HCT116 (cell line): ENCODE measurements around the gene RUFY1. TPM values are rescaled to one million over a fixed set of nuclear protein-coding genes. Genes with fewer than 3 reads are reported as not detected.
"Not testable (repeated sequence)": the region's sequence is repeated elsewhere in the genome, so short reads cannot be mapped to it uniquely, and the experiment has no call there.

Experiments
- ATAC-seq: fragments of 200-7000 bp; cut with Tn5 transposase; 2 replicates; pipeline ENCODE4 v1.9.1; 2020; ENCODE audit warnings: mild to moderate bottlenecking, moderate library complexity
- BruUV-seq: library from RNA; stranded (reverse); fragments of 400-500 nt; replicated peaks from 2 replicates; lab custom pipeline; 2021; lab: Mats Ljungman, UMichigan
- CTCF ChIA-PET: fragments of 300-600 bp; sonication (Branson Sonifier 250); formaldehyde crosslinking; loops from one replicate; lab custom pipeline; 2021; ENCODE audit warnings: antibody characterized with exemption; lab: Charles Lee
- POLR2A ChIA-PET: fragments of 300-600, 350-600 bp; sonication (Branson Sonifier 250); formaldehyde crosslinking; loops from one replicate; lab custom pipeline; 2021; ENCODE audit warnings: antibody characterized with exemption; lab: Charles Lee
- RAD21 ChIA-PET, 2 experiments: fragments of 300-600 bp; sonication (Branson Sonifier 250); formaldehyde crosslinking; loops; one replicate each; lab custom pipeline; 2023; ENCODE audit warnings: low total read pairs in 2 of 2; ENCODE audit not compliant: uncharacterized antibody in 2 of 2, unreplicated experiment in 2 of 2, low non-redundant PET in 1 of 2; lab: Charles Lee
- DNase-seq: peaks from one replicate; pipeline ENCODE4 v3.0.0-alpha.2; 2010; ENCODE audit warnings: low read depth, low spot score
- H2AFZ ChIP-seq: fragments of 200-600 bp; shearing (Covaris generic), sonication (generic); 2 replicates; pipeline ENCODE4 v1.6.1; 2017; ENCODE audit warnings: low read depth, mixed run types, mixed read lengths, antibody characterized with exemption, low read length; ENCODE audit not compliant: poor library complexity, severe bottlenecking
- H3K27ac ChIP-seq: 2 replicates; pipeline ENCODE4 v1.5.1; 2012; ENCODE audit warnings: low read depth, low read length
- H3K27me3 ChIP-seq: fragments of 200-600 bp; sonication (generic); 2 replicates; pipeline ENCODE4 v1.6.1; 2016; ENCODE audit warnings: mixed run types, low read length, mixed read lengths; ENCODE audit not compliant: insufficient read depth
- H3K36me3 ChIP-seq, 2 experiments: fragments of 200-500 bp in 1 of 2; fragments of 200-600 bp in 1 of 2; sonication (Bioruptor generic) in 1 of 2; sonication (generic) in 1 of 2; 2 replicates each; pipeline versions ENCODE4 v1.5.1 to v1.6.1; 2014 to 2016; ENCODE audit warnings: low read length in 2 of 2, inconsistent platforms in 1 of 2, mixed read lengths in 1 of 2, mixed run types in 1 of 2; ENCODE audit not compliant: insufficient read depth in 2 of 2, control insufficient read depth in 1 of 2
- H3K4me1 ChIP-seq, 2 experiments: fragments of 200-600 bp in 1 of 2; sonication (generic) in 1 of 2; 2 replicates each; pipeline versions ENCODE4 v1.5.1 to v1.6.1; 2012 to 2017; ENCODE audit warnings: low read length in 2 of 2, inconsistent platforms in 1 of 2, mild to moderate bottlenecking in 1 of 2, mixed read lengths in 1 of 2, mixed run types in 1 of 2, moderate library complexity in 1 of 2; ENCODE audit not compliant: insufficient read depth in 2 of 2, control insufficient read depth in 1 of 2
- H3K4me2 ChIP-seq: fragments of 200-600 bp; sonication (generic); 2 replicates; pipeline ENCODE4 v1.6.1; 2017; ENCODE audit warnings: mixed run types, low read length, mixed read lengths
- H3K4me3 ChIP-seq, 2 experiments: fragments of 200-600 bp in 1 of 2; sonication (generic) in 1 of 2; replicated peaks in 1 of 2; 2 replicates each; pipeline ENCODE4 v1.5.1; 2011 to 2016; ENCODE audit warnings: low read length in 2 of 2, control low read depth in 1 of 2, low read depth in 1 of 2, mild to moderate bottlenecking in 1 of 2, mixed read lengths in 1 of 2, mixed run types in 1 of 2
- H3K79me2 ChIP-seq: fragments of 200-600 bp; sonication (generic); 2 replicates; pipeline ENCODE4 v1.6.1; 2017; ENCODE audit warnings: mild to moderate bottlenecking, mixed run types, low read length, moderate library complexity, mixed read lengths; ENCODE audit not compliant: insufficient read depth
- H3K9ac ChIP-seq: fragments of 200-600 bp; sonication (generic); 2 replicates; pipeline ENCODE4 v1.6.1; 2016; ENCODE audit warnings: low read length, mixed read lengths
- H3K9me2 ChIP-seq: fragments of 200-600 bp; sonication (generic), shearing (Covaris generic); 2 replicates; pipeline ENCODE4 v1.6.1; 2017; ENCODE audit warnings: mixed run types, mild to moderate bottlenecking, moderate library complexity; ENCODE audit not compliant: insufficient read depth
- H3K9me3 ChIP-seq, 2 experiments: fragments of 200-500 bp in 1 of 2; fragments of 200-600 bp in 1 of 2; sonication (Bioruptor generic) in 1 of 2; sonication (generic) in 1 of 2; 2 replicates each; pipeline ENCODE4 v1.6.1; 2014 to 2017; ENCODE audit warnings: low read length in 2 of 2, mixed read lengths in 2 of 2, inconsistent platforms in 1 of 2, low read depth in 1 of 2, mild to moderate bottlenecking in 1 of 2, mixed run types in 1 of 2, moderate library complexity in 1 of 2; ENCODE audit not compliant: control insufficient read depth in 1 of 2, insufficient read depth in 1 of 2
- H4K20me1 ChIP-seq: fragments of 200-600 bp; sonication (generic), shearing (Covaris generic); 2 replicates; pipeline ENCODE4 v1.6.1; 2017; ENCODE audit warnings: mixed run types, mild to moderate bottlenecking, moderate library complexity; ENCODE audit not compliant: insufficient read depth
- EGR1 ChIP-seq: IDR thresholded peaks from 2 replicates; pipeline ENCODE4 v1.6.1; 2012; ENCODE audit warnings: low read depth
- ELF1 ChIP-seq: IDR thresholded peaks from 2 replicates; pipeline ENCODE4 v1.6.1; 2012; ENCODE audit warnings: low read depth, borderline replicate concordance
- FOSL1 ChIP-seq: IDR thresholded peaks from 2 replicates; pipeline ENCODE4 v1.6.1; 2012; ENCODE audit warnings: low read depth
- JUND ChIP-seq: IDR thresholded peaks from 2 replicates; pipeline ENCODE4 v1.6.1; 2012
- MAX ChIP-seq: IDR thresholded peaks from 2 replicates; pipeline ENCODE4 v1.6.1; 2012
- POLR2A ChIP-seq: IDR thresholded peaks from 2 replicates; pipeline ENCODE4 v1.7.0; 2011; ENCODE audit warnings: borderline replicate concordance; ENCODE audit not compliant: insufficient read depth, insufficient read length; ENCODE audit errors: extremely low read depth
- POLR2AphosphoS5 ChIP-seq: IDR thresholded peaks from 2 replicates; pipeline ENCODE4 v1.6.1; 2011; ENCODE audit warnings: mild to moderate bottlenecking, low read depth, low read length, moderate library complexity
- SIN3A ChIP-seq: IDR thresholded peaks from 2 replicates; pipeline ENCODE4 v1.6.1; 2012; ENCODE audit warnings: low read depth
- SP1 ChIP-seq: IDR thresholded peaks from 2 replicates; pipeline ENCODE4 v1.6.1; 2012; ENCODE audit warnings: low read depth
- SRF ChIP-seq: IDR thresholded peaks from 2 replicates; pipeline ENCODE4 v1.6.1; 2012; ENCODE audit warnings: low read depth
- YY1 ChIP-seq: IDR thresholded peaks from 2 replicates; pipeline ENCODE4 v1.6.1; 2011; ENCODE audit warnings: low read length, low read depth, moderate library complexity, mild to moderate bottlenecking; ENCODE audit not compliant: insufficient replicate concordance; ENCODE audit errors: extremely low read depth
- ZFX ChIP-seq: fragments of 450-650 bp; IDR thresholded peaks from 2 replicates; pipeline ENCODE4 v1.6.1; 2017
- intact Hi-C: fragments of 100-400 bp; cut with micrococcal nuclease; formaldehyde crosslinking; loops from 2 replicates; pipeline ENCODE4 v1.10.0; 2022
- total RNA-seq: library from RNA; stranded (reverse); gene quantifications from one replicate; pipeline ENCODE4 v1.2.1, GENCODE V29; 2021; ENCODE audit not compliant: unreplicated experiment
- TF ChIP-seq, protein P1 (sequence below): IDR thresholded peaks from 2 replicates; pipeline ENCODE4 v1.6.1; 2012; ENCODE audit warnings: low read depth
- TF ChIP-seq, protein P2 (sequence below), 3 experiments: fragments of 200-600 bp in 1 of 3; sonication (generic) in 1 of 3; IDR thresholded peaks in 2 of 3; conservative IDR thresholded peaks in 1 of 3; 2 replicates each; pipeline ENCODE4 v1.5.1; 2012 to 2017; ENCODE audit warnings: low read depth in 2 of 3, low read length in 2 of 3, antibody characterized with exemption in 1 of 3, borderline replicate concordance in 1 of 3, control low read depth in 1 of 3, mild to moderate bottlenecking in 1 of 3, mixed read lengths in 1 of 3, mixed run types in 1 of 3, moderate library complexity in 1 of 3; ENCODE audit not compliant: insufficient read depth in 1 of 3

RUFY1 gene
- total RNA-seq, 1 experiment from 2014 or later, result 32.9 TPM

DNA sequence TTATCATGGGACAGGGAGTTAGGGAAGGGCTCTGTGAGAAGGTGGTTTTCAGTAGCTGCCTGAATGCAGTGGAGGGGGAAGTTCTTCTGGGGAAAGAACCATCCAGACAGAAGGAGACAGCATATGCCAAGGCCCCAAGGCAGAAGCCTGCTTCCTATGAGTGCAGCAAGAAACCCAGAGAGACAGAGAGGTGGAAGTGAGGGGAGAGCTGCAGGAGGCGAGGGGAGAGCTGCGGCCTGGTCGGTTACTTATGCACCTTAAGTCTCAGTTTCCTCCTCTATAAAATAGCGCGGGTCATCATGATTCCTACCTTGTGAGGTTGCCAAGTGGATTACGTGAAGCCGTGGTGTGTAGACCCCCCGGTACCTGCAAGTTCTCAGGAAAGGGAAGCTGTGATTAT is 47.9 kb upstream of the RUFY1 start:
- H3K4me1 ChIP-seq, intact Hi-C loops, H3K36me3 ChIP-seq, H3K27me3 ChIP-seq, DNase-seq, POLR2A ChIA-PET, H3K27ac ChIP-seq, CTCF ChIA-PET, RAD21 ChIA-PET, H2AFZ ChIP-seq, H3K9me3 ChIP-seq, H3K9me2 ChIP-seq, H3K4me2 ChIP-seq, H3K79me2 ChIP-seq, H3K9ac ChIP-seq, H3K4me3 ChIP-seq, BruUV-seq, H4K20me1 ChIP-seq: not testable (repeated sequence)
- ATAC-seq, result peak; percentile 43

- H3K4me2 ChIP-seq, result no peak overlapping the region
- H3K4me3 ChIP-seq, result no peak overlapping the region
- H4K20me1 ChIP-seq, result no peaks in the 10 kb centered on the region
- intact Hi-C loops, result no loop called here
- DNase-seq, result no peak
- no peaks in the 10 kb centered on the region for H3K79me2 ChIP-seq
- no peak overlapping the region for H3K27ac ChIP-seq
- no peaks in the 10 kb centered on the region for H3K4me1 ChIP-seq
- CTCF ChIA-PET, result no interaction called here
- TF ChIP-seq POLR2A (no peak), YY1 (no peak), EGR1 (no peak), POLR2AphosphoS5 (no peak), MAX (no peak), JUND (no peak), FOSL1 (no peak), SIN3A (no peak), SP1 (no peak), ZFX (no peak), ELF1 (no peak), SRF (no peak)
- TF ChIP-seq, protein P1, sequence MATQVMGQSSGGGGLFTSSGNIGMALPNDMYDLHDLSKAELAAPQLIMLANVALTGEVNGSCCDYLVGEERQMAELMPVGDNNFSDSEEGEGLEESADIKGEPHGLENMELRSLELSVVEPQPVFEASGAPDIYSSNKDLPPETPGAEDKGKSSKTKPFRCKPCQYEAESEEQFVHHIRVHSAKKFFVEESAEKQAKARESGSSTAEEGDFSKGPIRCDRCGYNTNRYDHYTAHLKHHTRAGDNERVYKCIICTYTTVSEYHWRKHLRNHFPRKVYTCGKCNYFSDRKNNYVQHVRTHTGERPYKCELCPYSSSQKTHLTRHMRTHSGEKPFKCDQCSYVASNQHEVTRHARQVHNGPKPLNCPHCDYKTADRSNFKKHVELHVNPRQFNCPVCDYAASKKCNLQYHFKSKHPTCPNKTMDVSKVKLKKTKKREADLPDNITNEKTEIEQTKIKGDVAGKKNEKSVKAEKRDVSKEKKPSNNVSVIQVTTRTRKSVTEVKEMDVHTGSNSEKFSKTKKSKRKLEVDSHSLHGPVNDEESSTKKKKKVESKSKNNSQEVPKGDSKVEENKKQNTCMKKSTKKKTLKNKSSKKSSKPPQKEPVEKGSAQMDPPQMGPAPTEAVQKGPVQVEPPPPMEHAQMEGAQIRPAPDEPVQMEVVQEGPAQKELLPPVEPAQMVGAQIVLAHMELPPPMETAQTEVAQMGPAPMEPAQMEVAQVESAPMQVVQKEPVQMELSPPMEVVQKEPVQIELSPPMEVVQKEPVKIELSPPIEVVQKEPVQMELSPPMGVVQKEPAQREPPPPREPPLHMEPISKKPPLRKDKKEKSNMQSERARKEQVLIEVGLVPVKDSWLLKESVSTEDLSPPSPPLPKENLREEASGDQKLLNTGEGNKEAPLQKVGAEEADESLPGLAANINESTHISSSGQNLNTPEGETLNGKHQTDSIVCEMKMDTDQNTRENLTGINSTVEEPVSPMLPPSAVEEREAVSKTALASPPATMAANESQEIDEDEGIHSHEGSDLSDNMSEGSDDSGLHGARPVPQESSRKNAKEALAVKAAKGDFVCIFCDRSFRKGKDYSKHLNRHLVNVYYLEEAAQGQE, result no peak
- TF ChIP-seq, protein P2, sequence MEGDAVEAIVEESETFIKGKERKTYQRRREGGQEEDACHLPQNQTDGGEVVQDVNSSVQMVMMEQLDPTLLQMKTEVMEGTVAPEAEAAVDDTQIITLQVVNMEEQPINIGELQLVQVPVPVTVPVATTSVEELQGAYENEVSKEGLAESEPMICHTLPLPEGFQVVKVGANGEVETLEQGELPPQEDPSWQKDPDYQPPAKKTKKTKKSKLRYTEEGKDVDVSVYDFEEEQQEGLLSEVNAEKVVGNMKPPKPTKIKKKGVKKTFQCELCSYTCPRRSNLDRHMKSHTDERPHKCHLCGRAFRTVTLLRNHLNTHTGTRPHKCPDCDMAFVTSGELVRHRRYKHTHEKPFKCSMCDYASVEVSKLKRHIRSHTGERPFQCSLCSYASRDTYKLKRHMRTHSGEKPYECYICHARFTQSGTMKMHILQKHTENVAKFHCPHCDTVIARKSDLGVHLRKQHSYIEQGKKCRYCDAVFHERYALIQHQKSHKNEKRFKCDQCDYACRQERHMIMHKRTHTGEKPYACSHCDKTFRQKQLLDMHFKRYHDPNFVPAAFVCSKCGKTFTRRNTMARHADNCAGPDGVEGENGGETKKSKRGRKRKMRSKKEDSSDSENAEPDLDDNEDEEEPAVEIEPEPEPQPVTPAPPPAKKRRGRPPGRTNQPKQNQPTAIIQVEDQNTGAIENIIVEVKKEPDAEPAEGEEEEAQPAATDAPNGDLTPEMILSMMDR (IDR thresholded peaks at IDR 0.05 in 2 of 3, conservative IDR thresholded peaks at IDR 0.05 in 1 of 3; ENCODE audit: borderline replicate concordance in 1 of 3, insufficient read depth in 1 of 3, low read depth in 2 of 3, low read length in 2 of 3), result no peak
- POLR2A ChIA-PET, result no interaction called here
- no peak overlapping the region for H2AFZ ChIP-seq
- H3K9me3 ChIP-seq, result no peaks in the 10 kb centered on the region
- H3K9me2 ChIP-seq, result no peaks in the 10 kb centered on the region
- no peak overlapping the region for H3K9ac ChIP-seq
- RAD21 ChIA-PET, result no interaction called here
- ATAC-seq, result no peak
- no peaks in the 10 kb centered on the region for H3K36me3 ChIP-seq
- H3K27me3 ChIP-seq, result no peaks in the 10 kb centered on the region
- no TSS peak for BruUV-seq
These were observed 46.2 kb upstream of the RUFY1 start for GRCh38 chr5:179504191-179504590.
